Naive thymus-derived CD4-positive, alpha-beta T cell (primary cell): ENCODE measurements around the gene MYH11. TPM values are rescaled to one million over a fixed set of nuclear protein-coding genes. Genes with fewer than 3 reads are reported as not detected.
"Not testable (repeated sequence)": the region's sequence is repeated elsewhere in the genome, so short reads cannot be mapped to it uniquely, and the experiment has no call there.

Source experiments
- ATAC-seq: fragments of 150-1000 bp; cut with Tn5 transposase; 2 replicates; pipeline ENCODE4 v1.10.0; 2021; ENCODE audit warnings: mild to moderate bottlenecking, moderate library complexity
- CTCF ChIA-PET: fragments of 350-600 bp; sonication (Branson Sonifier 250); formaldehyde crosslinking; loops from one replicate; lab custom pipeline; 2021; ENCODE audit warnings: antibody characterized with exemption; lab: Charles Lee
- POLR2A ChIA-PET: fragments of 350-600 bp; sonication (Branson Sonifier 250); formaldehyde crosslinking; loops from one replicate; lab custom pipeline; 2021; ENCODE audit warnings: antibody characterized with exemption, inconsistent platforms; lab: Charles Lee
- DNase-seq, 9 donors: peaks; one replicate each; pipeline versions ENCODE4 v3.0.0 to v3.0.0-alpha.2; 2020 to 2022; ENCODE audit warnings: mixed read lengths in 1 of 9
- H3K27ac ChIP-seq: one replicate; pipeline ENCODE4 v1.7.0; 2013; ENCODE audit warnings: mild to moderate bottlenecking, low read depth, low read length, moderate library complexity
- H3K27me3 ChIP-seq, 2 donors: one replicate each; pipeline ENCODE4 v1.7.0; 2013; ENCODE audit warnings: low read length in 2 of 2, mild to moderate bottlenecking in 2 of 2, moderate library complexity in 2 of 2; ENCODE audit not compliant: control insufficient read depth in 2 of 2, insufficient read depth in 2 of 2
- H3K36me3 ChIP-seq, 3 experiments: 1 replicate in 2 of 3; 2 replicates in 1 of 3; pipeline ENCODE4 v1.7.0; 2013; ENCODE audit warnings: low read length in 3 of 3, mild to moderate bottlenecking in 3 of 3, moderate library complexity in 1 of 3; ENCODE audit not compliant: insufficient read depth in 3 of 3, control insufficient read depth in 2 of 3
- H3K4me1 ChIP-seq, 2 donors: one replicate each; pipeline ENCODE4 v1.7.0; 2013; ENCODE audit warnings: low read length in 2 of 2, mild to moderate bottlenecking in 2 of 2, moderate library complexity in 1 of 2; ENCODE audit not compliant: control insufficient read depth in 2 of 2, insufficient read depth in 2 of 2
- H3K4me3 ChIP-seq: 2 replicates; pipeline ENCODE4 v1.7.0; 2013; ENCODE audit warnings: mild to moderate bottlenecking, low read length
- H3K9me3 ChIP-seq, 3 experiments: 1 replicate in 2 of 3; 2 replicates in 1 of 3; pipeline ENCODE4 v1.7.0; 2013; ENCODE audit warnings: low read length in 3 of 3; ENCODE audit not compliant: control insufficient read depth in 2 of 3
- H3K27ac Mint-ChIP-seq, 9 donors: one replicate each; pipeline ENCODE4 v1.8.0; 2020 to 2022; ENCODE audit warnings: mixed read lengths in 9 of 9, mild to moderate bottlenecking in 8 of 9, moderate library complexity in 5 of 9, inconsistent platforms in 2 of 9
- H3K27me3 Mint-ChIP-seq, 5 donors: one replicate each; pipeline ENCODE4 v1.8.0; 2021 to 2022; ENCODE audit warnings: mixed read lengths in 5 of 5, mild to moderate bottlenecking in 1 of 5
- H3K36me3 Mint-ChIP-seq, 5 donors: one replicate each; pipeline ENCODE4 v1.8.0; 2020 to 2022; ENCODE audit warnings: mixed read lengths in 5 of 5, mild to moderate bottlenecking in 3 of 5, inconsistent platforms in 1 of 5
- H3K4me1 Mint-ChIP-seq, 7 donors: one replicate each; pipeline ENCODE4 v1.8.0; 2020 to 2022; ENCODE audit warnings: mixed read lengths in 7 of 7, mild to moderate bottlenecking in 3 of 7, inconsistent platforms in 1 of 7
- H3K4me3 Mint-ChIP-seq, 10 donors: one replicate each; pipeline ENCODE4 v1.8.0; 2020 to 2022; ENCODE audit warnings: mild to moderate bottlenecking in 10 of 10, mixed read lengths in 10 of 10, moderate library complexity in 6 of 10, inconsistent platforms in 2 of 10
- H3K9me3 Mint-ChIP-seq, 11 donors: one replicate each; pipeline ENCODE4 v1.8.0; 2020 to 2022; ENCODE audit warnings: mixed read lengths in 11 of 11, mild to moderate bottlenecking in 4 of 11, inconsistent platforms in 1 of 11, moderate library complexity in 1 of 11
- intact Hi-C, 2 donors: fragments of 100-400 bp; cut with micrococcal nuclease; formaldehyde crosslinking; loops; one replicate each; pipeline ENCODE4 v1.15.1; 2023
- polyA plus RNA-seq, 2 donors: library from polyadenylated mRNA; unstranded; fragments of 300-500 nt; fragmentation: Illumina TruSeq; gene quantifications; one replicate each; pipeline ENCODE4 v1.2.3, GENCODE V29; 2021
- total RNA-seq, 6 experiments: library from RNA in 5 of 6; stranded (reverse) in 5 of 6; gene quantifications; 1 replicate in 5 of 6; 2 replicates in 1 of 6; pipeline ENCODE4 v1.2.3 and lab custom pipeline; 2021 to 2026

MYH11 gene
- total and polyA plus RNA-seq, 7 experiments from 2014 or later: 0.05 to 2.2 (median 0.39) TPM; not detected in 4

GRCh38 chr16:15810949-15811348 lies 45.9 kb downstream of the MYH11 start:
- peaks cover 0 to 7% (median 5%) of the 10 kb centered on the region in 5 donors for H3K36me3 Mint-ChIP-seq
- ChIA-PET POLR2A (no interaction called here), CTCF (interaction anchor here (1.7 kb wide), 1 partner anchor 11 kb away, joined by 6 read pairs; no protein-coding TSS in a partner anchor)

GRCh38 chr16:15810411-15810810 lies 46.4 kb downstream of the MYH11 start:
- ATAC-seq: no peak
- CTCF ChIA-PET: no interaction called here
- Histone ChIP-seq H3K36me3 (no peaks in the 10 kb centered on the region), H3K9me3 (peaks cover 0 to 1% (median 0%) of the 10 kb centered on the region in 3 experiments), H3K4me1 (no peaks in the 10 kb centered on the region), H3K27ac (no peak overlapping the region), H3K4me3 (no peak overlapping the region), H3K27me3 (no peaks in the 10 kb centered on the region)
- Mint-ChIP-seq H3K4me1 (no peaks in the 10 kb centered on the region), H3K4me3 (no peak overlapping the region), H3K9me3 (peaks cover 0 to 16% (median 5%) of the 10 kb centered on the region in 11 donors), H3K36me3 (peaks cover 0 to 6% (median under 1%) of the 10 kb centered on the region in 5 donors), H3K27ac (no peak overlapping the region), H3K27me3 (peaks cover 5 to 16% (median 13%) of the 10 kb centered on the region in 5 donors)
- intact Hi-C loops: no loop called here
- no peak for DNase-seq
- POLR2A ChIA-PET: no interaction called here

More at GRCh38 chr16:15810949-15811348, 45.9 kb downstream of the MYH11 start:
- H3K36me3 ChIP-seq: no peaks in the 10 kb centered on the region
- H3K27me3 ChIP-seq: no peaks in the 10 kb centered on the region
- H3K9me3 ChIP-seq: peaks cover 0 to 4% (median 1%) of the 10 kb centered on the region in 3 experiments
- H3K27ac ChIP-seq: no peak overlapping the region
- H3K4me3 Mint-ChIP-seq: no peak overlapping the region
- H3K9me3 Mint-ChIP-seq: peaks cover 0 to 21% (median 8%) of the 10 kb centered on the region in 11 donors
- no peaks in the 10 kb centered on the region for H3K4me1 ChIP-seq
- no peak overlapping the region for H3K27ac Mint-ChIP-seq
- peaks cover 5 to 17% (median 14%) of the 10 kb centered on the region in 5 donors for H3K27me3 Mint-ChIP-seq
- intact Hi-C loops: no loop called here
- H3K4me3 ChIP-seq: no peak overlapping the region
- DNase-seq: no peak
- no peaks in the 10 kb centered on the region for H3K4me1 Mint-ChIP-seq
- no peak for ATAC-seq

- H3K9me3 ChIP-seq, H3K4me1 ChIP-seq, H3K4me3 Mint-ChIP-seq, ATAC-seq, H3K4me3 ChIP-seq, H3K27me3 ChIP-seq, H3K36me3 ChIP-seq, H3K27ac ChIP-seq, DNase-seq, POLR2A ChIA-PET, H3K9me3 Mint-ChIP-seq, H3K36me3 Mint-ChIP-seq, H3K27ac Mint-ChIP-seq, intact Hi-C loops, H3K4me1 Mint-ChIP-seq: not testable (repeated sequence)
- CTCF ChIA-PET: interaction anchor here (1.0 kb wide), 1 partner anchor 11 kb away, joined by 3 read pairs; no protein-coding TSS in a partner anchor
- H3K27me3 Mint-ChIP-seq: peaks cover 5 to 16% (median 10%) of the 10 kb centered on the region in 5 donors
Observed at GRCh38 chr16:15809297-15809696, 47.5 kb downstream of the MYH11 start.

GRCh38 chr16:15808071-15808470 lies 48.8 kb downstream of the MYH11 start:
- H3K36me3 ChIP-seq: no peaks in the 10 kb centered on the region
- H3K4me1 ChIP-seq: no peaks in the 10 kb centered on the region
- H3K9me3 ChIP-seq: no peaks in the 10 kb centered on the region
- CTCF ChIA-PET: no interaction called here
- Mint-ChIP-seq H3K27ac (no peak overlapping the region), H3K27me3 (peaks cover 5 to 16% (median 10%) of the 10 kb centered on the region in 5 donors), H3K4me3 (no peak overlapping the region), H3K9me3 (peaks cover 0 to 4% (median 0%) of the 10 kb centered on the region in 11 donors), H3K4me1 (no peaks in the 10 kb centered on the region), H3K36me3 (peaks cover 0 to 6% (median 0%) of the 10 kb centered on the region in 5 donors)
- no peak for DNase-seq
- POLR2A ChIA-PET: no interaction called here
- intact Hi-C loops: no loop called here
- no peak overlapping the region for H3K4me3 ChIP-seq
- no peaks in the 10 kb centered on the region for H3K27me3 ChIP-seq
- H3K27ac ChIP-seq: no peak overlapping the region
- ATAC-seq: no peak

- ChIA-PET POLR2A (no interaction called here), CTCF (no interaction called here)
- Mint-ChIP-seq H3K27ac (no peak overlapping the region), H3K27me3 (peaks cover 5 to 16% (median 10%) of the 10 kb centered on the region in 5 donors), H3K9me3 (peaks cover 0 to 4% (median 0%) of the 10 kb centered on the region in 11 donors), H3K4me3 (no peak overlapping the region), H3K4me1 (no peaks in the 10 kb centered on the region), H3K36me3 (peaks cover 0 to 6% (median 0%) of the 10 kb centered on the region in 5 donors)
- ATAC-seq: no peak
- no peaks in the 10 kb centered on the region for H3K27me3 ChIP-seq
- no peak overlapping the region for H3K4me3 ChIP-seq
- DNase-seq: no peak
- H3K9me3 ChIP-seq: no peaks in the 10 kb centered on the region
- H3K36me3 ChIP-seq: no peaks in the 10 kb centered on the region
- no peak overlapping the region for H3K27ac ChIP-seq
- intact Hi-C loops: no loop called here
- no peaks in the 10 kb centered on the region for H3K4me1 ChIP-seq
Observed at GRCh38 chr16:15807603-15808009, 49.2 kb downstream of the MYH11 start.

- no peaks in the 10 kb centered on the region for H3K27me3 ChIP-seq
- no peak overlapping the region for H3K4me3 ChIP-seq
- no peak overlapping the region for H3K27ac Mint-ChIP-seq
- no peaks in the 10 kb centered on the region for H3K36me3 ChIP-seq
- DNase-seq (no peak), ATAC-seq (no peak)
- intact Hi-C loops: no loop called here
- H3K36me3 Mint-ChIP-seq: no peaks in the 10 kb centered on the region
- H3K27ac ChIP-seq: no peak overlapping the region
- POLR2A ChIA-PET: no interaction called here
- no peaks in the 10 kb centered on the region for H3K9me3 Mint-ChIP-seq
- no peaks in the 10 kb centered on the region for H3K27me3 Mint-ChIP-seq
- H3K4me3 Mint-ChIP-seq: no peak overlapping the region
- no peaks in the 10 kb centered on the region for H3K4me1 Mint-ChIP-seq
- CTCF ChIA-PET: no interaction called here
- H3K4me1 ChIP-seq: no peaks in the 10 kb centered on the region
- H3K9me3 ChIP-seq: no peaks in the 10 kb centered on the region
Observed at GRCh38 chr16:15803618-15804017, 53.2 kb downstream of the MYH11 start.

- intact Hi-C loops: no loop called here
- POLR2A ChIA-PET: no interaction called here
- H3K4me1 Mint-ChIP-seq: no peaks in the 10 kb centered on the region
Observed at GRCh38 chr16:15799851-15800495, 56.9 kb downstream of the MYH11 start.

More at GRCh38 chr16:15799851-15800495, 56.9 kb downstream of the MYH11 start:
- no peak overlapping the region for H3K27ac Mint-ChIP-seq
- DNase-seq (no peak), ATAC-seq (no peak)
- H3K27me3 Mint-ChIP-seq: peaks cover 0 to 8% (median 4%) of the 10 kb centered on the region in 5 donors
- Histone ChIP-seq H3K36me3 (no peaks in the 10 kb centered on the region), H3K4me1 (no peaks in the 10 kb centered on the region), H3K27ac (no peak overlapping the region), H3K4me3 (no peak overlapping the region), H3K9me3 (peaks cover 0 to 10% (median 0%) of the 10 kb centered on the region in 3 experiments), H3K27me3 (no peaks in the 10 kb centered on the region)
- H3K9me3 Mint-ChIP-seq: peaks cover 4 to 18% (median 14%) of the 10 kb centered on the region in 11 donors
- peaks cover 0 to 12% (median 0%) of the 10 kb centered on the region in 5 donors for H3K36me3 Mint-ChIP-seq
- CTCF ChIA-PET: no interaction called here
- H3K4me3 Mint-ChIP-seq: no peak overlapping the region
